Colon (tissue), 2 donors: Measurements from ENCODE around the gene UBE3A.
"Not testable (repeated sequence)": the region's sequence is repeated elsewhere in the genome, so short reads cannot be mapped to it uniquely, and the experiment has no call there.

ENCODE experiments used
- FAIRE-seq: peaks from 2 replicates; lab custom pipeline; 2012; peaks lifted over from hg19 to GRCh38; lab: Jason Lieb, UNC
- donor health status: control.
- donor health status: control.

UBE3A gene

GRCh38 chr15:25438601-25439368 is at the start of gene UBE3A:
UBE3A (minus strand) TSS chr15:25439024; CDS start chr15:25409107, 29,917 bp downstream.
- FAIRE-seq, result no peak

GRCh38 chr15:25487226-25487884 is 48.5 kb upstream of the UBE3A start:
- no peak for FAIRE-seq

- no peak for FAIRE-seq
Observed at GRCh38 chr15:25486051-25486450, 47.2 kb upstream of the UBE3A start.

GRCh38 chr15:25481208-25481859 is 42.5 kb upstream of the UBE3A start:
- FAIRE-seq, result no peak

- no peak for FAIRE-seq
Observed at GRCh38 chr15:25478313-25478712, 39.5 kb upstream of the UBE3A start.

DNA sequence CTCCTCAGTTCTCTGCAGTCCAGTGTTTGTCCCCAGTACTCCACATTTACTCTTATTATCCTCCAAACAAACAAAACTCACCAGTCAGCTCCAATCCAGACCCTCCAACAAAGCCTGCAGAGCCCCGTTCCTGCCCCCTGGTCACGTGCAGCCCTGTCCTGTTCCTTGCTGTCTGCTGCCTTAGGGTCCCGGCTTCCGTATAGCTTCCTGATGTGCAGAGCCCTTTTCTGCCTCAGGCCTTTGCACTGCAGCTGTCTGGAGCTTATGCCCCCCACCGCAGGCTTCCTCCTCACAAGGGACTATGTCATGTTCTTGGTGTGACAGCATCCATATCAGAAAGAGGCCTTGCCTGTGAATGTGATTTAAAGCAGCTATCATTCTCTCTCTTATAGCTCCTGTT is 39.0 kb upstream of the UBE3A start:
- FAIRE-seq, result no peak

- no peak for FAIRE-seq
Observed at GRCh38 chr15:25474251-25474650, 35.4 kb upstream of the UBE3A start.

GRCh38 chr15:25470230-25470629 is 31.4 kb upstream of the UBE3A start:
- FAIRE-seq, result no peak

DNA sequence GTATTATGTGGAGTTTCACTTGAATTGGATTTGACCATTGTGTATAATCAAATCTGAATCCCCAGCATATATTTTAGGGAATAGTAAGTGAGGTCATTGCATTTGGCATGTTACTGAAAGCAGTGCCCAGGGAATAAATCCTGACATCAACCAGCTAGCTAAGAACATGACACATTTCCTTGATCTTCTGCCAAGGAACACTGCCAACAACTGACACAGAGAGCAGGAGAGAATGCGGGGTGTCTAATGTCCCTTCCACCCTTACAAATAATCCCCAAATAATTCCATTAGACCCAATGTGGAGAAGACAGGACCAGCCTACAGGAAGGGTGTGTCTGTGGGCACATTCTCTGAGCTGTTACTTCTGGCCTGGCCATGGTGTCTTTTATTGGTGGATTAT is 30.6 kb upstream of the UBE3A start:
- FAIRE-seq, result no peak

GRCh38 chr15:25468611-25469010 is 29.8 kb upstream of the UBE3A start:
- FAIRE-seq, result no peak

DNA sequence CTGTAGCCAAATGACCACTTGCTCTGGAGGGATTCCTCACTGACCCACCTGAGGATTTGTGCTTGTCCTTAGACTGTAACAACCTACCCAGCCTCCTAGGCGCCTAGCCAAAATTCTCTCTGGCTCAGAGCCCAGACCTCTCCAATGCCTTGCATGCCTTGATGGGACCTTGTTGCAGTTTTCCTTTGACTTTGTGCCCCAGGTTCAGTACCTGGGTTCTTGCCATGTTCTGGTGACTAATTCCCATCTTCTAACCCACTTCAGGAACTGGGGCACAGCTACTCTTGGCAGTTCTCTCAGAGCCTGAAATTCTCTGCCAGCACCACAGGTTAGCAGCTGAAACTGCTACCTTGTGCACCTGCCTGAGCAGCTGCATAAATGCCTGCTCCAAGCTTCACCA is 27.0 kb upstream of the UBE3A start:
- FAIRE-seq, result no peak

DNA sequence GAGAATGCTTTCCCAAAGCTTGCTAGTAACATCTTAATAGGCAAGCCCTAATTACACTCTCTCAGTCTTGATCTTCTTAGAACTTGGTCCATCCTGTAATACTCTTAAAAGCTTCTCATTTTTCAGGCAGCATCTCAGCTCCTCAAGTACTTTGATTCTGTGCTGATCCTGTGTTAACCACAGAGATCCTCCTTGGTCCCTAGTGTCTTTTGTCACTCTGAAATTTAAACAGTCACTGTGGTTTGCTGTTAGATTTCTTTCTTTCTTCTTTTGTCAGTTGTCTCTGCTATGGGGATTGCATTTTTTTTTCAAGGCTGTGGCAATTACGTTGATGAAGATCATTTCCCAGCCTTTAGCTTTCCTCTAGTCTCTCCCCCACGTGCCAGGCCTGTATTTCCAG is 26.0 kb upstream of the UBE3A start:
- no peak for FAIRE-seq

- no peak for FAIRE-seq
Observed at GRCh38 chr15:25464383-25464782, 25.6 kb upstream of the UBE3A start.

DNA sequence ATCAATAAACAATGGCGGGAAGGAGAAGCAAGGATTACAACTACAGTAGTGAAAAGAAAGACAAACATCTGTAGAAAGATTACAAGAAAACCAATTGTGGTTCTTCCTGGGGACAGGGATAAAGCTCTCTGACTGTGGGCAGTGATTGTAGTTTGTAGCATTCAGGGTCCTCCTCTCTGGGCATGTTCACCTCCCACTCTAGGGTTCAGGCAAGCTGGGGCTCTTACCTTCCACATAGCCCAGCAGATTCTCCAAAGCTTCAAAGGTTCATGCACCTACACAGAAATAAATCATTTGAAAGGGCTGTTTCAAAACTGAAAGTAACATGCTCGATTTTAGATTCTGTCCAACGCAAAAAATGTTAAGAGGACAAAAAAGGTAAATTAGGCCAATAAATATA is 17.4 kb upstream of the UBE3A start:
- no peak for FAIRE-seq

DNA sequence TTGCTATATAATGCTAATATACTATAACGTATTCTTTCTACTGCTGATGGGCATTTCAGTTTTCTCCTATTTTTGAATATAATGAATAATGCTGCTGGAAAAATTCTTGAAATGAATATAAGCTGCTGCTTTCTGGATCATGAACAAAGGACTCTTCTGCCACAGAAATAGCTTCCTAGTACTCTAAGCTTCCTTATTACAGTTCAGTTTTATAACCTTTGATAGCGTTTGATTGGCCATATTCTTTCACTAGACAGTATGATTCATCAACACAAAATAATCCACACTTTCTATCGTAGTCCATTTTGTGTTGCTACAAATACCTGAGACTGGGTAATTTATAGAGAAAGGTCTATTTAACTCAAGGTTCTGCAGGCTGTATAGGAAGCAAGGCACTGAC is 16.4 kb upstream of the UBE3A start:
- FAIRE-seq, result no peak

DNA sequence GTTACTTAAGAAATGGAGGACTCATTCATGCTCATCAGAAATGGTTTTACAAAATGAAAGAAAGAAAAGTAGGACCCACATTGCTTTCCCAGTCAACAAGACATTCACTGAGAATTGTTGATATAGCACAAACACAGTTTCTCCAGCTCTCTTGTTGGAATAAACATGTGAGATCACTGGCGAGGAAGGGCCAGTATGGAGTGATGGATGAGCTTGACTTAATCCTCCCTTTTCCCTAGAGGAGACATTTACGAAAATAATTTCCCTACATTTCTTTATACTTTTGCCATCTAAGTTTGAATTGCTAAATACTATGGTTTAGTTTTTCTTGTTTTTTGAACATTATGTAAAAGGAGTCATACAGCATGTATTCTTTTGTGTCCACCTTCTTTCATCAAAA is 15.9 kb upstream of the UBE3A start:
- no peak for FAIRE-seq

DNA sequence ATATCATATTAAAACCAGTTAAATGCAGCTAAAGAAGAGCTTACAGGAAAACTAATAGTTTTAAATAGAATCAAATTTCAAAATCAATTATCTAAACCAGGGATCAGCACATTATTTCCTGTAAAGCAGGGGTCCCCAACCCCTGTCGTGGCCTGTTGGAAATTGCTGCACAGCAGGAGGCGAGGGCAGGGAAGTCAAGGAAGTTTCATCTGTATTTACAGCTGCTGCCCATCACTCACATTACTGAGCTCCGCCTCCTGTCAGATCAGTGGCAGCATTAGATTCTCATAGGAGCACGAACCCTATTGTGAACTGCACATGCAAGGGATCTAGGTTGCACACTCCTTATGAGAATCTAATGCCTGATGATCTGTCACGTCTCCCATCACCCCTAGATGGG is 14.4 kb upstream of the UBE3A start:
- FAIRE-seq, result not testable (repeated sequence)

DNA sequence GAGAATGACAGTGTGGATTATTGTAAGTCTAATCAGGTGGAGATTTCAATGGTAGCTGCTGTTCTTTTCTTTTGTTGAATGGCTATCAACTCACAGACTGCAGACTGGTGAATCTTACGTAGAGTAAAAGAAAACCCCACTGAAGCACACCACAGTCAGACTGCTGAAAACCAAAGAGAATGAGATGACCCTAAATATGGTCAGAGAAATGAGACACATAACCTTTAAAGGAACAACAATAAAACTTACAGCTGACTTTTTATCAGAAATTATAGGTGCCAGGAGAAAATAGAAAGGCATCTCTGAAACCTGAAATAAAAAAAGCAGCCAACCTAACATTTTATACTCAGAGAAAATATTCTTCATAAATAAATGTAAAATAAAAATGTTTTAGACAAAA is 12.7 kb upstream of the UBE3A start:
- no peak for FAIRE-seq

DNA sequence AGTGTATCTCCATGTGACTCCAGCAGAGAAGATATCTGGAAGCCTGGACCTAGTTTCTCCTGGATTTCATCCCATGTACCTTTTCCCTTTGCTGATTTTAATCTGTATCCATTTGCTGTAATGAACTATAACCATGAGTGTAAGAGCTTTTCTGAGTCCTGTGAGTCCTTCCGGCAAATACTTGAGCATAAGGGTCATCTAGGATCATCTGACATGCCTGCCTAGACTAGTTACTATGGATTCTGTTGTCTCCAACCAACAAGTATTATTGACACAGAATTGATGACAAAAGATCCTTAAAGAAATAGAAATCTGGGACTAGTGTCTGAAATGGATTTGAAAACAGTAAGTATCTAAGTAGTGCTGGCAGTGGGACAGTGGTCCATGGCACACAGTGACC is 11.3 kb upstream of the UBE3A start:
- no peak for FAIRE-seq

DNA sequence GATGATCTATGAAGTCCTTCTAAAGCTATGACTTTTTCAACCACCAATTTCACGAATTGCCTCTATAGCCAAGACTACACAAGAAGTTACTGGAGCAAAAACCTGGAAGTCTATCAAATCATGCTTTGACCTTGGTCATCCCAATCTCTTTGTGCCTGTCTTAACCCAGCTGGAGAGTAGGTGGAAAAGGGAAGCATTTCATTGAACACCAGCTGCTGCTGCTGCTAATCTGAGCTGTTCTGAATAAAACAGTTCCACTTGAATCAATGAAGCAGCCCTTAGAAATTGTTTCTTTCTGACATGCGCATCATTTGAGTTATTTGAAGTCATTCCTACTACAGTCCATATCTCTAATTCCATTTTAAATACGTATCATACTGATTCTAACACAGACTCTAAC is 7.3 kb upstream of the UBE3A start:
- no peak for FAIRE-seq

DNA sequence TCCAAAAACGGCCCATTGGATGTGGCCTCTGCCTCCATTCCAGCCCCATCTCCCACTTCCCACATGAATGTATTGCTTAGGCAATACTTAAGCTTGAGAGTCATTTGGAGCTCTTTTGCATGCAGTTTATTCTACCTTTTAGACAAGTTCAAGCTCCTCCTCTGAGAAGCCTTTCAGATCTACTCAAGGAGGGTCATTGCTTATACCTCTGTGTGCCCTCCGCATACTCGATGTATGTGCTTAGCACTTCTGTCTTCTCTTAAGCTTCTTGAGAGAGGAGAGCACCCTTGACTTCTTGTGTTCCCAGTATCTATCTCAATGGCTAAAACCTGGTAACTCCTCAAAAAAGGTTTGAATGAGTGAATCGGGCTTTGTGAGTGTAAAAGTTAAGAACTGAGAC is 6.6 kb upstream of the UBE3A start:
- no peak for FAIRE-seq

GRCh38 chr15:25441111-25441510 is 2.3 kb upstream of the UBE3A start:
- peak; percentile 14 for FAIRE-seq

DNA sequence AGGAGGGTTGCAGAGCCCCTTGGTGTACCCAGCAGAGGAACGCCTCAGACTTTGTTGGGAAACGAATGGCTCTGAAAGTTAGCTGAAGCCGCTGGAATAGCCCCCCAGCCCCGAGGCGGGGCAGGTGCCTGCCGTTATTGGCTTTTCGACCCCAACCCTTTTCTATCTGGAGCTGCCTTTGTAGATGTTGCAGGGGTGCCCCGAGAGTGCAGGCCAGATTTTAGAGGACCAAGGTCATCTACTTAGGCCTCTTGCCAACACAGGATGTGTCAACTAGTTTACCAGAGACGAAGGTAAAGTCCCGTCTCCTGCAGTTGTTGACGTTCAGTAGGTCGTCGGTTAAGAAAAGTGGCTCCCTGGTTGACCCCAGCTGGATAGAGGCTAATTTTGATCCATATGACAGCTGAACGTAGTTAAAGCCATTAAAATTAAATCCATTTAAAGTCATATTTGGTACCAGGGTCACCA is 579 bp upstream of the UBE3A start:
- no peak for FAIRE-seq
